A549 (cell line): Measurements from ENCODE around the gene COMT. TPM values are rescaled to one million over a fixed set of nuclear protein-coding genes. Genes with fewer than 3 reads are reported as not detected.

Experiments
- ATAC-seq, 2 experiments: fragments of 200-7000 bp in 1 of 2; fragments of >200 bp in 1 of 2; cut with Nextera tagmentation in 1 of 2; cut with Tn5 transposase in 1 of 2; 3 replicates each; pipeline versions ENCODE4 v1.8.0 to v1.9.1; 2018 to 2020; ENCODE audit warnings: mild to moderate bottlenecking in 1 of 2, moderate library complexity in 1 of 2
- CTCF ChIA-PET: fragments of 300-600 bp; sonication (Branson Sonifier 250); formaldehyde crosslinking; extraction: SDS; loops from one replicate; lab custom pipeline; 2021; ENCODE audit warnings: antibody characterized with exemption, inconsistent platforms; lab: Yijun Ruan, JAX
- POLR2A ChIA-PET: fragments of 350-600 bp; formaldehyde crosslinking; extraction: SDS; loops from one replicate; lab custom pipeline; 2021; ENCODE audit warnings: antibody characterized with exemption, inconsistent platforms; lab: Yijun Ruan, JAX
- DNase-seq, 2 experiments: peaks; one replicate each; pipeline versions ENCODE4 v3.0.0 to v3.0.0-alpha.2; 2011 to 2016; ENCODE audit warnings: low read depth in 1 of 2, low spot score in 1 of 2
- FAIRE-seq: peaks from 2 replicates; lab custom pipeline; 2011; peaks lifted over from hg19 to GRCh38; lab: Jason Lieb, UNC
- H3K27ac ChIP-seq, 2 experiments: fragments of >200 bp; sonication (Bioruptor Twin); formaldehyde crosslinking; 3 replicates each; pipeline ENCODE4 v1.5.1; 2016 to 2017
- H3K4me1 ChIP-seq: fragments of >200 bp; sonication (Bioruptor Twin); formaldehyde crosslinking; 3 replicates; pipeline ENCODE4 v1.6.1; 2016
- H3K4me2 ChIP-seq: fragments of >200 bp; sonication (Bioruptor Twin); formaldehyde crosslinking; 3 replicates; pipeline ENCODE4 v1.6.1; 2016
- H3K4me3 ChIP-seq: fragments of >200 bp; sonication (Bioruptor Twin); formaldehyde crosslinking; 3 replicates; pipeline ENCODE4 v1.5.1; 2016
- H3K9me3 ChIP-seq: fragments of >200 bp; sonication (Bioruptor Twin); formaldehyde crosslinking; 3 replicates; pipeline ENCODE4 v1.6.1; 2016
- ATOH8 ChIP-seq: fragments of 250-450 bp; sonication (Bioruptor Pico); IDR thresholded peaks from 2 replicates; pipeline ENCODE4 v1.5.0; 2020; ENCODE audit warnings: low read depth, mild to moderate bottlenecking, moderate library complexity
- CBX2 ChIP-seq: fragments of 200-600 bp; sonication (generic); IDR thresholded peaks from 2 replicates; pipeline ENCODE4 v1.6.1; 2016; ENCODE audit warnings: low read depth, mild to moderate bottlenecking, borderline replicate concordance
- CEBPB ChIP-seq, 2 experiments: fragments of >200 bp in 1 of 2; sonication (Bioruptor Twin) in 1 of 2; formaldehyde crosslinking in 1 of 2; IDR thresholded peaks; 2 replicates each; pipeline ENCODE4 v1.6.1; 2012 to 2016
- CHD2 ChIP-seq: fragments of 150-350 bp; IDR thresholded peaks from 2 replicates; pipeline ENCODE4 v1.6.1; 2014; ENCODE audit warnings: low read length; ENCODE audit not compliant: partially characterized antibody
- CHD4 ChIP-seq: fragments of 200-600 bp; sonication (generic); IDR thresholded peaks from 2 replicates; pipeline ENCODE4 v1.6.1; 2016; ENCODE audit warnings: antibody characterized with exemption, mild to moderate bottlenecking, borderline replicate concordance
- GATA3 ChIP-seq: IDR thresholded peaks from 2 replicates; pipeline ENCODE4 v1.6.1; 2012; ENCODE audit warnings: borderline replicate concordance
- HEYL ChIP-seq: fragments of 250-450 bp; sonication (Bioruptor Pico); IDR thresholded peaks from 2 replicates; pipeline ENCODE4 v1.8.0; 2021; ENCODE audit warnings: mild to moderate bottlenecking, moderate library complexity
- HOXB13 ChIP-seq: fragments of 250-450 bp; sonication (Bioruptor Pico); IDR thresholded peaks from 2 replicates; pipeline ENCODE4 v1.5.0; 2020; ENCODE audit warnings: low read depth, mild to moderate bottlenecking, moderate library complexity
- HOXB5 ChIP-seq: fragments of 250-450 bp; sonication (Bioruptor Pico); IDR thresholded peaks from 2 replicates; pipeline ENCODE4 v1.5.0; 2020; ENCODE audit warnings: mild to moderate bottlenecking, moderate library complexity
- JUN ChIP-seq, 2 experiments: fragments of >200 bp; sonication (Bioruptor Twin); formaldehyde crosslinking; IDR thresholded peaks; 2 replicates in 1 of 2; 3 replicates in 1 of 2; pipeline ENCODE4 v1.6.1; 2016 to 2017
- MYC ChIP-seq: IDR thresholded peaks from 2 replicates; pipeline ENCODE4 v1.6.1; 2012; ENCODE audit warnings: mild to moderate bottlenecking, inconsistent platforms, low read length, improper control_type of control experiment, borderline replicate concordance
- NFE2L2 ChIP-seq: fragments of 150-350 bp; conservative IDR thresholded peaks from 2 replicates; pipeline ENCODE4 v1.6.1; 2014; ENCODE audit warnings: low read length
- NPAS2 ChIP-seq: fragments of 250-450 bp; sonication (Bioruptor Pico); IDR thresholded peaks from 2 replicates; pipeline ENCODE4 v1.8.0; 2022; ENCODE audit warnings: mild to moderate bottlenecking, moderate library complexity, borderline replicate concordance
- POLR2AphosphoS2 ChIP-seq: conservative IDR thresholded peaks from 2 replicates; pipeline ENCODE4 v1.6.1; 2012; ENCODE audit warnings: low read length, improper control_type of control experiment, inconsistent platforms
- TFCP2L1 ChIP-seq: fragments of 250-450 bp; sonication (Bioruptor Pico); IDR thresholded peaks from 2 replicates; pipeline ENCODE4 v1.5.0; 2021; ENCODE audit warnings: mild to moderate bottlenecking
- ZNF302 ChIP-seq: fragments of 250-450 bp; sonication (Bioruptor Pico); IDR thresholded peaks from 2 replicates; pipeline ENCODE4 v1.9.0; 2021; ENCODE audit warnings: inconsistent platforms, mild to moderate bottlenecking, moderate library complexity
- WGBS: methylation state at CpG from one replicate; pipeline ENCODE4 v1.1.6; 2017; ENCODE audit errors: missing lambda C conversion rate; 5-methylcytosine and 5-hydroxymethylcytosine counted together
- polyA plus RNA-seq, 4 experiments: library from polyadenylated mRNA; depleted of rRNA in 3 of 4; stranded (reverse); fragments of >200 nt; fragmentation: RNase III in 1 of 4; extraction: RNeasy Plus Mini Kit Qiagen cat#74134 plus additional on column Dnase treatment in 1 of 4; gene quantifications; 2 replicates in 3 of 4; 3 replicates in 1 of 4; pipeline ENCODE4 v1.2.3, GENCODE V29; 2011 to 2017
- TF ChIP-seq, protein P1 (sequence below): fragments of >200 bp; sonication (Bioruptor Twin); formaldehyde crosslinking; IDR thresholded peaks from 3 replicates; pipeline ENCODE4 v1.5.1; 2016
- TF ChIP-seq, protein P2 (sequence below): fragments of >200 bp; sonication (Bioruptor Twin); formaldehyde crosslinking; IDR thresholded peaks from 2 replicates; pipeline ENCODE4 v1.6.1; 2016
- TF ChIP-seq, protein P3 (sequence below): IDR thresholded peaks from 2 replicates; pipeline ENCODE4 v1.6.1; 2012; ENCODE audit warnings: low read depth, borderline replicate concordance
- TF ChIP-seq, protein P4 (sequence below): fragments of >200 bp; sonication (Bioruptor Twin); formaldehyde crosslinking; IDR thresholded peaks from 3 replicates; pipeline ENCODE4 v1.6.1; 2016

The COMT gene
- polyA plus RNA-seq, 2 of the 4 experiments (the other 2 are of a cell fraction) = 72.3 to 125 TPM

DNA sequence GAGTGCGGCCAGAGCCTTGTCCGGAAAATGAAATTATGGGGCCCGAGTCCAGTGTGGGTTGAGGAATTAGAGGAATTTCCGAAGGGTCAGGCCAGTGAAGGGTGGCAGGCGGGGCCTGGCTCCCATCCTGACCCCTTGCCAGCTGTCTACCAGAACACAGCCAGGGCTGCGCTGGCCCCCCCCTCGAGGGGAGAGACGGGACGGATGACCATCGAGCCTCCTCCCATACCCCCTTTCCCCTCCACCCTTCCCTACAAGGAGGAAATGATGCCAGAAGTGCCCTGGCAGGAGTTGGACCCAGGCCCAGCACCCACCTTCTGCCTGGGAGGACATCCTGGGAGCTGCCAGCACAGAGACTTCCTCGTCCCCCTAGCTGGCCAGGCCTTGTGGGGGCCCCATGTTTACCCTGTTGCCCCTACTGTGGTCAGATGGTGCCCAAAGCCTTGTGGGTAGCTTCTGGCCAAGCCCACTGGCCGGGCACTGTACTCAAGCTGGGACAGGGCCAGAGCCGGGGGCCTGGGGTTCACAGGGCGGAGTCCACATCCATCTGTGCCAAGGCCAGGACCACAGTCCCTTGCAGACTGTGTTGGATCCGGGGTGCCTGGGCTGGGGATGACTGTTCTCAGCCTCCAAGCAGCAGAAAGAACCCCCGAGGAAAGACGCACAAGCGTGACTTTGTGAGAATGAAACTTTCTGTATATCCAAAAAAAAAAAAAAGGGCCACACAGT, 54.2 kb downstream of the COMT start (continued):
- no peak for TF ChIP-seq CEBPB (IDR thresholded peaks at IDR 0.05)

DNA sequence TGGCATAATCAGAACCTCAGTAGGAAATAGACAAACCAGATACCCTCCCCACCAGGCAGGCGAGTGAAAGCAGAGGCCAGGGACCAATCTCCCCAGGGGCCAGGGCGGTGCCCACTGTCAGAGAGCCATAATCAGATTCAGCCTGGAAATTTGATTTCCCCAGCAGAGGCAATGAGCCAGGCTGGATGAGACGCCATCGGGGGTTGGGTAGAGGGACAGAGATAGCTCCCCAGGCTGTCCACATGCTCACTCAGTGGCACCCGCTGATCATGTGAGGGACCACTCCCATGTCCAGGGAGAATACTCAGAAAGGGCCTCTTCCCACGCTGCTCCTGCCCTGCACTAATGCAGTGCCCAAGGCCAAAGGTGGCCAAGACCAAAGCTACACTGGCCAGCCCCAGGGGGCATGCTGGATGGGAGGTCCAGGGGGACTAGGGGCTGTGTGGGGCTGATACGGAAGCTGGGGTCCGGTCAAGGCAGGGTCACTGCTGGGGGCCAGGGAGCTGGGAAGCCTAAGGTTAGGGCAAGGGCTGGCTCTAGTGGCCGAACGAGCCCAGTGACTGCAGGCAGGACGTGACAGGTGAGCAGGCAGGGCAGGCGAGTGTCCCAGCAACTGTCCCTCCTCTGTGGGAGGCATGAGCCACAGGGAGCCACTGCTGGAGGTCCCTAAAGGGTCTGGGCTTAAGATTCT, 55.3 kb downstream of the COMT start:
- Histone ChIP-seq H3K27ac (no peak overlapping the region), H3K9me3 (no peaks in the 10 kb centered on the region), H3K4me1 (no peaks in the 10 kb centered on the region), H3K4me2 (no peak overlapping the region), H3K4me3 (no peak overlapping the region)
- DNase-seq (no peak), FAIRE-seq (no peak), ATAC-seq (peak in 1 of 2 experiments; percentile 8; a peak in 1 of 6 replicates)
- 77% methylated on average over 5 of the region's 12 CpGs for WGBS
- POLR2A ChIA-PET = no interaction called here
- CTCF ChIA-PET = interaction anchor here (0.5 to 1.7 kb wide), 3 partner anchors 24 to 81 kb away, joined by 3 to 4 read pairs (median 3); no protein-coding TSS in a partner anchor
- TF ChIP-seq NPAS2 (CRISPR knock-in tag) (no peak), CBX2 (no peak), CHD4 (no peak), TFCP2L1 (CRISPR knock-in tag) (no peak)
- TF ChIP-seq, protein P1, sequence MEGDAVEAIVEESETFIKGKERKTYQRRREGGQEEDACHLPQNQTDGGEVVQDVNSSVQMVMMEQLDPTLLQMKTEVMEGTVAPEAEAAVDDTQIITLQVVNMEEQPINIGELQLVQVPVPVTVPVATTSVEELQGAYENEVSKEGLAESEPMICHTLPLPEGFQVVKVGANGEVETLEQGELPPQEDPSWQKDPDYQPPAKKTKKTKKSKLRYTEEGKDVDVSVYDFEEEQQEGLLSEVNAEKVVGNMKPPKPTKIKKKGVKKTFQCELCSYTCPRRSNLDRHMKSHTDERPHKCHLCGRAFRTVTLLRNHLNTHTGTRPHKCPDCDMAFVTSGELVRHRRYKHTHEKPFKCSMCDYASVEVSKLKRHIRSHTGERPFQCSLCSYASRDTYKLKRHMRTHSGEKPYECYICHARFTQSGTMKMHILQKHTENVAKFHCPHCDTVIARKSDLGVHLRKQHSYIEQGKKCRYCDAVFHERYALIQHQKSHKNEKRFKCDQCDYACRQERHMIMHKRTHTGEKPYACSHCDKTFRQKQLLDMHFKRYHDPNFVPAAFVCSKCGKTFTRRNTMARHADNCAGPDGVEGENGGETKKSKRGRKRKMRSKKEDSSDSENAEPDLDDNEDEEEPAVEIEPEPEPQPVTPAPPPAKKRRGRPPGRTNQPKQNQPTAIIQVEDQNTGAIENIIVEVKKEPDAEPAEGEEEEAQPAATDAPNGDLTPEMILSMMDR = no peak
- TF ChIP-seq, protein P2, sequence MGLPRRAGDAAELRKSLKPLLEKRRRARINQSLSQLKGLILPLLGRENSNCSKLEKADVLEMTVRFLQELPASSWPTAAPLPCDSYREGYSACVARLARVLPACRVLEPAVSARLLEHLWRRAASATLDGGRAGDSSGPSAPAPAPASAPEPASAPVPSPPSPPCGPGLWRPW = no peak
- TF ChIP-seq, protein P3, sequence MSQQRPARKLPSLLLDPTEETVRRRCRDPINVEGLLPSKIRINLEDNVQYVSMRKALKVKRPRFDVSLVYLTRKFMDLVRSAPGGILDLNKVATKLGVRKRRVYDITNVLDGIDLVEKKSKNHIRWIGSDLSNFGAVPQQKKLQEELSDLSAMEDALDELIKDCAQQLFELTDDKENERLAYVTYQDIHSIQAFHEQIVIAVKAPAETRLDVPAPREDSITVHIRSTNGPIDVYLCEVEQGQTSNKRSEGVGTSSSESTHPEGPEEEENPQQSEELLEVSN = no peak
- TF ChIP-seq, protein P4, sequence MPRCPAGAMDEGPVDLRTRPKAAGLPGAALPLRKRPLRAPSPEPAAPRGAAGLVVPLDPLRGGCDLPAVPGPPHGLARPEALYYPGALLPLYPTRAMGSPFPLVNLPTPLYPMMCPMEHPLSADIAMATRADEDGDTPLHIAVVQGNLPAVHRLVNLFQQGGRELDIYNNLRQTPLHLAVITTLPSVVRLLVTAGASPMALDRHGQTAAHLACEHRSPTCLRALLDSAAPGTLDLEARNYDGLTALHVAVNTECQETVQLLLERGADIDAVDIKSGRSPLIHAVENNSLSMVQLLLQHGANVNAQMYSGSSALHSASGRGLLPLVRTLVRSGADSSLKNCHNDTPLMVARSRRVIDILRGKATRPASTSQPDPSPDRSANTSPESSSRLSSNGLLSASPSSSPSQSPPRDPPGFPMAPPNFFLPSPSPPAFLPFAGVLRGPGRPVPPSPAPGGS = no peak

DNA sequence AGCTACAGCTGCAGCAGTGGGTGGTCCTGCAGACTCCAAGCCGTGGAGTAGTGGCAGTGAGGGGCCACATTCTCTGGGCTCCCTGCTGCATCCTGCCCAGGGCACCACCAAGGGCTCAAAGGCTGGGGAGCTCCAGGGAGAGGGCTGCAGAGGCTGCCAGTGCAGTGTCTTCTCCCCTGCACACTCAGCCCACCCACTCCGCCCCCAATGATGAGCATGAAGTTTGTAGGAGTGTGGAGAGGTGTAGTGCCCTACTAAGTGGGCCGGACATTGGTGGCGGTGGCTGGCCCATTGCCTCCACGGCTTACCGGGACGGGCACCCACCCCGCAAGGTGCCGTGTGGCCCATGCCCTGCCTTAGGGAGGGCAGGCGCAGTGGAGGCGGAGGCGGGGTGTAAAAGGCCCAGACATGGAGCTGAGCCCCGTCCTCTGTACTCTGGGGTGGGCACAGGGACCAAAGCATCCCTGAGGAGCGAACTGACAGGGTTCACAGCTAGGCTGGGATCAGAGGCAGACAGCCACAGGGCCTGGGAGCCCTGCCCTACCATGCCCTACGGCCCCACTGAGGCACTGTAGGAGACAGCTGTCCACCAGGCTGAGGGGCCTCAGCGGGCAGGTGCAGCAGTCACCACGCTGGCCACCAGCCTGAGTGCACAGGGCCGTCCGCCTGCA, 56.1 kb downstream of the COMT start:
- H3K4me1 ChIP-seq = no peaks in the 10 kb centered on the region
- no peak for DNase-seq
- no peak; a peak in 3 of 6 replicates for ATAC-seq
- WGBS = 66% methylated on average over 13 of the region's 19 CpGs
- no peak for FAIRE-seq
- no peak overlapping the region for H3K27ac ChIP-seq
- CTCF ChIA-PET = interaction anchor here (0.5 to 1.7 kb wide), 3 partner anchors 25 to 82 kb away, joined by 3 to 4 read pairs (median 3); no protein-coding TSS in a partner anchor
- H3K4me3 ChIP-seq = no peak overlapping the region
- POLR2A ChIA-PET = no interaction called here
- no peak overlapping the region for H3K4me2 ChIP-seq
- no peaks in the 10 kb centered on the region for H3K9me3 ChIP-seq
- no peak for TF ChIP-seq MYC

GRCh38 chr22:19998232-19998951, 56.8 kb downstream of the COMT start:
- Histone ChIP-seq H3K9me3 (no peaks in the 10 kb centered on the region; the same call in 2 of the 3 replicates), H3K4me3 (no peak overlapping the region), H3K4me2 (no peak overlapping the region), H3K4me1 (no peaks in the 10 kb centered on the region), H3K27ac (no peak overlapping the region)
- ChIA-PET POLR2A (no interaction called here), CTCF (no interaction called here)
- FAIRE-seq (no peak), DNase-seq (no peak), ATAC-seq (no peak)
- no peak for TF ChIP-seq ZNF302
- no peak for TF ChIP-seq CHD2
- TF ChIP-seq CBX2 = no peak
- no peak for TF ChIP-seq GATA3
- no peak for TF ChIP-seq HEYL (CRISPR knock-in tag)
- TF ChIP-seq NFE2L2 = no peak
- TF ChIP-seq POLR2AphosphoS2 = no peak
- TF ChIP-seq CHD4 = no peak
- no peak for TF ChIP-seq HOXB5 (CRISPR knock-in tag)
- TF ChIP-seq HOXB13 = no peak
- TF ChIP-seq ATOH8 (CRISPR knock-in tag) = no peak
- no peak for TF ChIP-seq NPAS2 (CRISPR knock-in tag)
- TF ChIP-seq JUN (IDR thresholded peaks at IDR 0.05) = no peak
- 85% methylated on average over 9 of the region's 16 CpGs for WGBS
